NCI-H2196 (cell line): ENCODE measurements around the gene DTX4.
A peak's percentile ranks its signal among the peaks of the same experiment; 100 is the strongest.
"Not testable (repeated sequence)": the region's sequence is repeated elsewhere in the genome, so short reads cannot be mapped to it uniquely, and the experiment has no call there.

Experiments used
- DNase-seq: peaks from one replicate; lab custom pipeline; 2025; ENCODE audit not compliant: unreplicated experiment; lab: John Stamatoyannopoulos, UW

DTX4 gene

DNA sequence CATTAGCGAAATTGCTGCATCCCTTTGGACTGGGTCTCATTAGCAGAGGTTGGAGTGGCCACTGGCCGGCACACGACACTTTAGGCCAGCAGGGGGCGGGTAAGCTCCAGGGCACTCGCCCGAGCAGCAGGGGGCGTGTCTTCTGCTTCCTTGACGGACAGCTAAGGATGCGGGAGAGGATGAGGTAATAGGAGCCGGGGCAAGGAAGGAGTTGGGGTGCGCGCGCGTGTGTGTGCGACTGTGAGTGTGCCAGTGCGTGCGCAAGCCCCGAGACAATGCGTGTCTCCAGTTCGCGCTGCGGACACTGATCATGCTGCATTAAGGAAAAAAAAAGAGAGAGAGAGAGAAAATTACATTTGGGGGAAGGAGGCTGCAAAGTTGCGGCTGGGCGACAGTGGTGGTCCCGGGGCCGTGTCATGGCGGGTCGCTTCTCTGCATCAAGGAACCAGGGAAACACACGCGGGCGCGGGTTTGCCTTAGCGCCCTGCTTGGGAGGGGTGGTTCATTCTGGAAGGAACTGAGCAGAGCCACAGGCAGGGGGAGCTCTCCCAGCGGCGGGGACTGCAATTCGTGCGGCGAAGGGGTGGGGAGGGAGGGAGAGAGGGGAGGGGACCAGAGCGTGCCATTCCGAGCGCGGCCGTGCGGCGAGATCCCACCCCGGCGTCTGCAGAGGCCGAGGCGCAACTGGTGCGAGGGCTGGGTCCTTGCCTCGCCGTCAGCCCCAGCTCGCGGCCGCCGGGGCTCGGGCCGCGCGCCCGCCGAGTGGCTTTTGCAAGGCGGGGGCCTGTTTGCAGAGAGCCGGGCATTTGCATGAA, at the start of gene DTX4:
DTX4 (plus strand) TSS at position 625 of the 815 bp plus-strand sequence. CDS start 464 bp downstream, outside the sequence.
- DNase-seq: peak; percentile 92

DNA sequence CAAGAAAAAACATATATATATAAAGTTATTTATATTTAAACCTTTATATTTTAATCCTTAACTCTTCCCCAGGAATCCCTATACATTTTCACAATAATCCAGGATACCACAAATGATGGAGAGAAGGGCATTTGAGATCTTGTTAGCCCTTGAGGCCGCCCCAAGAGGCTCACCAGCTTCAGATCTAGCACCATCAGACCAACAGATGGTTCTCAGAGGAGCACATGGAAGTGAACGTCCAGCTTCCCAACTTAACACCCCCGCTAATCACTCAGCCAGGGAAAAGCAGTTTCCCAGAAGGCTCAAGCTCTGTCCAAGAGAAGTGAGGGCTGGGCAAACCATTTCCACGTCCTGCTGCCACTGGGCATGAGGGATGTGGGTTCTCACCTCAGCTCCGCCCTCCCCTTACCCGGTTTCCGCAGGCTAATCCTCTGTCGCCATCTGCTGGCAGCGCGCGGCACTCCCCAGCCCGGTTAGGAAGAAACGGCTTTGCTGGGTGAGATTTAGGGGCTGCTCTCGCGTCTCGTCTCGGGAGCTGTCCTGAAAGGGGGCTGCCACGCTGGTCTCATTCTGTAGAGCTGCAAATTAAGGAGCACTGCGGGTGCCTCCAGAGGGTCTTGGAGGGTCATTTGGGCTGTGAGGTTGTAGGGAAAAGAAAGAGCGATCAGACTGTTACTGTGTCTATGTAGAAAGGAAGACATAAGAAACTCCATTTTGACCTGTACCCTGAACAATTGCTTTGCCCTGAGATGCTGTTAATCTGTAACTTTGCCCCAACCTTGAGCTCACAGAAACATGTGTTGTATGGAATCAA, 36.1 kb upstream of the DTX4 start:
- peak; percentile 64 for DNase-seq

DNA sequence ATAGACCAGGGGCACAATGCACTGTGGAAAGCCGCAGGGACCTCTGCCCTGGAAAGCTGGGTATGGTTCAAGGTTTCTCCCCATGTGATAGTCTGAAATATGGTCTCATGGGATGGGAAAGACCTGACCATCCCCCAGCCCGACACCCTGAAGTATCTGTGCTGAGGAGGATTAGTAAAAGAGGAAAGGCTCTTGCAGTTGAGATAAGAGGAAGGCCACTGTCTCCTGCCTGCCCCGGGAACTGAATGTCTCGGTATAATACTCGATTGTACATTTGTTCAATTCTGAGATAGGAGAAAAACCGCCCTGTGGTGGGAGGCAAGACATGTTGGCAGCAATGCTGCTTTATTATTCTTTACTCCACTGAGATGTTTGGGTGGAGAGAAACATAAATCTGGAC, 35.4 kb upstream of the DTX4 start:
- DNase-seq: not testable (repeated sequence)

GRCh38 chr11:59137190-59137589, 34.7 kb upstream of the DTX4 start:
- no peak for DNase-seq

GRCh38 chr11:59138643-59139042, 33.3 kb upstream of the DTX4 start:
- no peak for DNase-seq

DNA sequence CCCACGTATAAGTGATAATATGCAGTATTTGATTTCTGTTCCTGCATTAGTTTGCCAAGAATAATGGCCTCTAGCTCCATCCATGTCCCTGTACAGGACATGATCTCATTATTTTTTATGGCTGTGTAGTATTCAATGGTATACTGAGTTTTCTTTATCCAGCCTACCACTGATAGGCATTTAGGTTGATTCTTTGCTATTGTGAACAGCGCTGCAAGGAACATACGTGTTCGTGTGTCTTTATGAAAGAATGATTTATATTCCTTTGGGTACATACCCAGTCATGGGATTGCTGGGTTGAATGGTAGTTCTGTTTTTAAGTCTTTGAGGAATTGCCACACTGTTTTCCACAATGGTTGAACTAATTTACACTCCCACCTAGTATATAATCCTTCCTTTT, 30.7 kb upstream of the DTX4 start:
- no peak for DNase-seq

GRCh38 chr11:59141673-59142460, 30.1 kb upstream of the DTX4 start:
- DNase-seq: no peak

DNA sequence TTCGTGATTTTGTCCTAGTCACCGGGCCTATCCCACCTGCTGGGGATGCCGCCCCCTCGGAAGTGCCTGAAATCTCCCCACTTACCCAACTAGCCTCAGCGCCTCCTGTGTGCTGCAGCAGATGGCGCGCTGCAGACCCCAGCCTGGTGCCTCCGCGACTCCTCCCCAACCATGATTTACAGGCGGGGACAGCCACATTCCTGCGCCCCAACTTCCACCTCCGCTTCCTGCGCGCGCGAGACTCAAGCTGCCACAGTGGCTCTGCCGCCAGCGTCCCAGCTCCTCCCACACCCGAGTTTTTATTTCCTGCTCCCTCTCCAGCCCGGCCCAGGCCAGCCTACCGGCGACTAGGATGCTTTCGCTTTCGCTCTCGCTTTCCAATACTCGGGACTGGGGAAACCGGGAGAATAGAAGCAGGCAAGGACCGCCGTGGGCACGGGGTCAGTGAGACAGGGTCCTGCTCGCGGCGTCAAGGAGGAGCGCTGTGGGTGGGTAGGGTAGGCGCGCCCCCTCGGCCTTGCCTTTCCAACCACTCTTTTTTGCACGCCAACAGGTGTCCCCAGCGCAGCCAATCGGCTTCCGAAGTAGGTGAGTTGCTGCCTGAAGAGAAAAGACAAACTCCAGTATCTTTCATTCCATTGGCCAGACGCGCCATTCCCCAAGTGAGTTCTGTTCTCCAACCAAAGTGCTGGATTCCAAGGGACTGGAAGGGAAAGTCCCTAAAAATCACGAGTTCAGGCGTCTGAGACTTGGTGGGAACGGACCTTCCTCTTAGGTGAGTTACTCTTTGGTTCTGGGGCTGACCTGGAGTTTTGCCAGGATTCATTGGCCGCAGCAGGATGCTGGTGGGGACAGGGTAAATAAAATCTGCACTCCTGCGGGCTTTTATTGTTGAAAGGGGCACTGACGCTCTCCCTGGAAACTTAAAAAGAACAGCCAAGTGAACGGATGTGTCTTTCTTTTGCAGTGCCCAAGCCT, 29.1 kb upstream of the DTX4 start, which contains the start of gene FAM111A:
FAM111A (plus strand) TSS at position 327 of the 978 bp plus-strand sequence. CDS start 6,017 bp downstream, outside the sequence.
- peak; percentile 86 for DNase-seq

- no peak for DNase-seq
Measured at GRCh38 chr11:59144096-59144495, 27.8 kb upstream of the DTX4 start.

DNA sequence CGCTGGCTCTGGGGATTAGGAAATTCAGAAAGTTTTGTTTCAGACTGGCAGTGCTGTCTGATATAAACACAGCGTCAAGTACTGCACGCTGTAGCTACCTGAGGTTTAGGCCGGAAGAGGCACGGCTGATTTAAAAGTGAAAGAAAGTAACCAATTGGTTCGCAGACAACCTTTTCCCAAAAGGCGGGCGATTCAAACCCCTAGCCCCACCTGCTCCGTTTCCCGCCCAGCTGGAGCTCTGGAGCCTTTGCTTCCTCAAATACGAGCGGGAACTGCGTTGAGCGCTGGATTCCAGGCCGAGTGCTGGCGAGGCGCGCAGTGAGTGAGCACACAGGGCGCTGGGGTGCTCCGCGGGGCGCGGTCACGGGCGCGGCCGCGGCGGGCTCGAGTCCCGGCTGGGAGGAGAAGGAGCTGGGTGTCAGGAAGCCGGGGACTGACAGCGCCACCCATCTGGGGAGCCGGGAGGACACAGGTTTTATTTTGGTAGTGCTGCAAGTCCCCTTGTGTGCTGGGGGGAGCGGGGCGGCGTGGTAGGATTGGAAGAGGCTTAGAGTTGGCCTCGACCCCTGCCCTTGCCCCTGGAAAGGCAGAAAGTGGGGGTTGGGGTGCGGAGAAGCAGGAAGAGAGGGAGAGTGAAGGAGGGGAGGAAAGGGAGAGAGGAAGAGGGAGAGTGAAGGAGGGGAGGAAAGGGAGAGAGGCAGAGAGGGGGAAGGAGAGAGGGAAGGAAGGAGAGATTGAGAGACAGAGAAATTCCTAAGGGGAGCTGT, 27.2 kb upstream of the DTX4 start:
- peak; percentile 93 for DNase-seq

GRCh38 chr11:59145534-59145933, 26.4 kb upstream of the DTX4 start:
- no peak for DNase-seq

DNA sequence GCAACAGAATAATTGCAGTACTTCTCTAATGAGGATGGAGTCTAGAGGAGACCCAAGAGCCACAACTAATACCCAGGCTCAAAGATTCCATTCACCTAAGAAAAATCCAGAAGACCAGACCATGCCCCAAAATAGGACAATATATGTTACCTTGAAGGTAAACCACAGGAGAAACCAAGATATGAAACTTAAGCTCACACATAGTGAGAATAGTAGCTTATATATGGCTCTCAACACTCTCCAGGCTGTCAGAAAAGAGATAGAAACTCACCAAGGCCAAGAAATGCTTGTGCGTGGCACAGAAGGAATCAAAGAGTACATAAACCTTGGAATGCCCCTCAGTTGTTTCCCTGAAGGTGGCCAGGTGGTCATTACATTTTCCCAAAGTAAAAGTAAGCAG, 20.2 kb upstream of the DTX4 start:
- no peak for DNase-seq

DNA sequence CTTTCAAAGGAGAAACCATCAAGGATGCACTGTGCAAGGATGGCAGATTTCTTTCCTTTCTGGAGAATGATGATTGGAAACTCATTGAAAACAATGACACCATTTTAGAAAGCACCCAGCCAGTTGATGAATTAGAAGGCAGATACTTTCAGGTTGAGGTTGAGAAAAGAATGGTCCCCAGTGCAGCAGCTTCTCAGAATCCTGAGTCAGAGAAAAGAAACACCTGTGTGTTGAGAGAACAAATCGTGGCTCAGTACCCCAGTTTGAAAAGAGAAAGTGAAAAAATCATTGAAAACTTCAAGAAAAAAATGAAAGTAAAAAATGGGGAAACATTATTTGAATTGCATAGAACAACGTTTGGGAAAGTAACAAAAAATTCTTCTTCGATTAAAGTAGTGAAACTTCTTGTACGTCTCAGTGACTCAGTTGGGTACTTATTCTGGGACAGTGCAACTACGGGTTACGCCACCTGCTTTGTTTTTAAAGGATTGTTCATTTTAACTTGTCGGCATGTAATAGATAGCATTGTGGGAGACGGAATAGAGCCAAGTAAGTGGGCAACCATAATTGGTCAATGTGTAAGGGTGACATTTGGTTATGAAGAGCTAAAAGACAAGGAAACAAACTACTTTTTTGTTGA, 19.5 kb upstream of the DTX4 start:
- no peak for DNase-seq

DNA sequence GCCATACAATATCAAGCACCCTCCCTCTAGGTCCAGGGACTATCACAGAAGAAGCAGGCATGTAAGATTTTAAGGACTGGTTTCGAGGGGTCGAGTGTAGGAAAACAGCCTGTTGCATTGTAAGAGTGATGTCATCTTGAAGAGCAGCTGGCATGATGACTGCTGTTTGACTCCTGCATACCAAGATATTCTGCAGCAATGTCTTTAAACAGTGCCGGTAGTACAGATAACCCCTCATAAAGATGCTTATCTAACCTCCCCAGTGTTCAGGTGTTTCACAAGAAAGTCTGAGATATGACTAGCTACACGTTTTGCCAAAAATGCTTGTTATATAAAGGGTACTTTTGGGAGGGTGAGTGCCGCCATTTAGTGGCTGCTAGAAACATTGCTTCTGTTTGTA, 17.3 kb upstream of the DTX4 start:
- DNase-seq: no peak

DNA sequence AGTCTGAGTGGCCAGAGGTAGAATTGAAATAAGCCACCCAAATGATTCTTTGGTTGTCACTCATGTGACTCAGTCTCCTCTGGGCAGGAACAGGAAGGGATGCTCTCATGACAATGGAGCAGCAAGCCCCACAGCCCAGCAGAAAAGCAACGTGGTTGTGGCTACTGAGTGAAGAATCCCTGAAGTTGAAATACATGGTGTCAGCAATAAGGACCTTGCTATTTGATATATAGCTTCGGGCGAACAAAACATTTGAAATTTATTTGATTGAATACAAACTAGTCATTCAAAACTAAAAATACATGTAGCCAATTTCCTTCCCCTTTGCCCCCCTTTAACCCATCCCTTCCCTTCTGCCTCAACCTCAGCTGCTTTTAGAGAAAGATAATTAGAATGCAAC, 14.5 kb upstream of the DTX4 start:
- DNase-seq: no peak

GRCh38 chr11:59158206-59159068, 13.5 kb upstream of the DTX4 start:
- peak; percentile 68 for DNase-seq

DNA sequence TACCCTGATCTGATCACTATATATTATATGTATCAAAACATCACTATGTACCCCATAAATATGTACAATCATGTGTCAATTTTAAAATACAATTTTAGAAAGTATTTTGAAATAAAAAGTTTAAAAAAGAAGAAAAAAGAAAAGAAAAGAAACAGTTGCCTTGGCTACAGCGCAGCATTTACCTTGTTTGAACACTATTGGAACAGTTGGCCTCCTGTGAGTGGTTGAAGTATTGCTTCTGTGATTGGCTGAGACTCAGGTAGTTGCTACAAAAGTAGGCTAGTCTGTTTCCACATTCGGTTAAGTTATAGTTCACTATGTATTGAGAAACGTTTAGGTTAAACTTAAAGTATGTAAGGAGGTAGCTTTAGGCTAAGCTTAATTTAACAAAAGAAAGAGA, 7.9 kb upstream of the DTX4 start:
- DNase-seq: no peak
